Vagina (tissue), 2 donors: Measurements from ENCODE around the gene FAAH2.

Source experiments
- POLR2A ChIP-seq, 2 donors: fragments of 450-650 bp; IDR thresholded peaks; one replicate each; pipeline ENCODE4 v1.6.1; 2017; ENCODE audit warnings: antibody characterized with exemption in 2 of 2, mild to moderate bottlenecking in 2 of 2, moderate library complexity in 2 of 2
- POLR2AphosphoS5 ChIP-seq, 2 donors: sonication (generic); formaldehyde crosslinking; IDR thresholded peaks; one replicate each; pipeline ENCODE4 v1.9.0; 2017; ENCODE audit warnings: antibody characterized with exemption in 2 of 2, mild to moderate bottlenecking in 2 of 2, low read depth in 1 of 2; ENCODE audit not compliant: insufficient read depth in 1 of 2
- TF ChIP-seq, protein P1 (sequence below), 3 experiments: fragments of 450-650 bp in 2 of 3; fragments of 200-600 bp in 1 of 3; sonication (generic) in 1 of 3; IDR thresholded peaks; one replicate each; pipeline ENCODE4 v1.5.1; 2017 to 2019; ENCODE audit warnings: antibody characterized with exemption in 3 of 3, mild to moderate bottlenecking in 2 of 3, moderate library complexity in 2 of 3

DNA sequence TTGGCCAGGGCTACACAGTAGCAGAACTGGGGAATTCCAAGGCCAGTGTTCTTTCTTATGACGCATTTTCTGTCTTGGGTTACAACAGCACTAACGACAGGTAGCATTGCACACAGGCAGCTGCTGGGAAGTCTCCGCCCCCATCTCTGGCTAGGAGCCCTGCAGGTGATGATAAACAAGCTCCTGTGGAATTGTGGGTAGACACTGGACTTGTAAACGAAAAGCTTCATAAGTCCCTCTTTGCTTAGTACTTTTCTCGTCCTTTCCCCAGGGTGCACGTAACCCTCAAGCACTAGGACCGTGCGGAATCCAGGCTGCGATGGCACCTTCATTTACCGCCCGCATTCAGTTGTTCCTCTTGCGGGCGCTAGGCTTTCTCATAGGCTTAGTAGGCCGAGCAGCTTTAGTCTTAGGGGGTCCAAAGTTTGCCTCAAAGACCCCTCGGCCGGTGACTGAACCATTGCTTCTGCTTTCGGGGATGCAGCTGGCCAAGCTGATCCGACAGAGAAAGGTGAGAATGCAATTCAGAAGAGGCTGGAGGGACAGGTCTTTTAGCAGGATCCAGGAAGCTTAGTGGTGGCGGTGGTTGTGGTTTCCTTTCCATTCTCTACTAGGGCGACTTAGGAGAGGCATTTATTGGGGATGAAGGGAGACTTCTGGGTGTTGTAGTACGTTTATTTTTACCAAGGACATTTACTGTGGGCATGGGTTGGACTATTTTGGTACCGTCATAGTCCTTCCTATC lies at the start of gene FAAH2:
- TF ChIP-seq, protein P1, sequence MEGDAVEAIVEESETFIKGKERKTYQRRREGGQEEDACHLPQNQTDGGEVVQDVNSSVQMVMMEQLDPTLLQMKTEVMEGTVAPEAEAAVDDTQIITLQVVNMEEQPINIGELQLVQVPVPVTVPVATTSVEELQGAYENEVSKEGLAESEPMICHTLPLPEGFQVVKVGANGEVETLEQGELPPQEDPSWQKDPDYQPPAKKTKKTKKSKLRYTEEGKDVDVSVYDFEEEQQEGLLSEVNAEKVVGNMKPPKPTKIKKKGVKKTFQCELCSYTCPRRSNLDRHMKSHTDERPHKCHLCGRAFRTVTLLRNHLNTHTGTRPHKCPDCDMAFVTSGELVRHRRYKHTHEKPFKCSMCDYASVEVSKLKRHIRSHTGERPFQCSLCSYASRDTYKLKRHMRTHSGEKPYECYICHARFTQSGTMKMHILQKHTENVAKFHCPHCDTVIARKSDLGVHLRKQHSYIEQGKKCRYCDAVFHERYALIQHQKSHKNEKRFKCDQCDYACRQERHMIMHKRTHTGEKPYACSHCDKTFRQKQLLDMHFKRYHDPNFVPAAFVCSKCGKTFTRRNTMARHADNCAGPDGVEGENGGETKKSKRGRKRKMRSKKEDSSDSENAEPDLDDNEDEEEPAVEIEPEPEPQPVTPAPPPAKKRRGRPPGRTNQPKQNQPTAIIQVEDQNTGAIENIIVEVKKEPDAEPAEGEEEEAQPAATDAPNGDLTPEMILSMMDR (IDR thresholded peaks at IDR 0.05), result no peak
- TF ChIP-seq POLR2AphosphoS5 (IDR thresholded peaks at IDR 0.05; ENCODE audit: insufficient read depth in 1 of 2, low read depth in 1 of 2) (no peak), POLR2A (IDR thresholded peaks at IDR 0.05) (no peak)
